Pulmonary artery endothelial cell (primary cell): ENCODE data around the gene NPBWR2. TPM values are rescaled to one million over a fixed set of nuclear protein-coding genes. Genes with fewer than 3 reads are reported as not detected.
"Not testable (repeated sequence)": the region's sequence is repeated elsewhere in the genome, so short reads cannot be mapped to it uniquely, and the experiment has no call there.

Source experiments
- DNase-seq: peaks from one replicate; pipeline ENCODE4 v3.0.0-alpha.2; 2011; ENCODE audit warnings: low read depth, low spot score
- total RNA-seq: library from RNA; depleted of rRNA; stranded (reverse); fragments of >200 nt; gene quantifications from 2 replicates; pipeline ENCODE4 v1.2.3, GENCODE V29; 2014

Gene NPBWR2
- total RNA-seq, 1 donor from 2014 or later: not detected

- DNase-seq: no peak
Observed at GRCh38 chr20:64119301-64119680, 11.9 kb upstream of the NPBWR2 start.

- not testable (repeated sequence) for DNase-seq
Observed at GRCh38 chr20:64117432-64117777, 10.0 kb upstream of the NPBWR2 start.

- no peak for DNase-seq
Observed at GRCh38 chr20:64116541-64117431, 9.4 kb upstream of the NPBWR2 start.

- DNase-seq: no peak
Observed at GRCh38 chr20:64116016-64116415, 8.7 kb upstream of the NPBWR2 start.

GRCh38 chr20:64115171-64115911, 8.0 kb upstream of the NPBWR2 start:
- DNase-seq: no peak

- DNase-seq: no peak
Observed at GRCh38 chr20:64114356-64114971, 7.1 kb upstream of the NPBWR2 start.

GRCh38 chr20:64113796-64114355, 6.5 kb upstream of the NPBWR2 start:
- no peak for DNase-seq

- no peak for DNase-seq
Observed at GRCh38 chr20:64113444-64113775, 6.0 kb upstream of the NPBWR2 start.

- DNase-seq: no peak
Observed at GRCh38 chr20:64112691-64113443, 5.5 kb upstream of the NPBWR2 start.

GRCh38 chr20:64111841-64112641, 4.7 kb upstream of the NPBWR2 start:
- no peak for DNase-seq

- DNase-seq: no peak
Observed at GRCh38 chr20:64110411-64111068, 3.2 kb upstream of the NPBWR2 start.

GRCh38 chr20:64109831-64110391, 2.5 kb upstream of the NPBWR2 start:
- DNase-seq: no peak

- no peak for DNase-seq
Observed at GRCh38 chr20:64108731-64109681, 1.6 kb upstream of the NPBWR2 start.

GRCh38 chr20:64107736-64108457, 532 bp upstream of the NPBWR2 start:
- no peak for DNase-seq

GRCh38 chr20:64106435-64106961, 867 bp downstream of the NPBWR2 start:
- no peak for DNase-seq

- DNase-seq: no peak
Observed at GRCh38 chr20:64105846-64106434, 1.4 kb downstream of the NPBWR2 start.
